GM21390 (cell line): ENCODE results near the gene TMEM178A.

Experiments used
- ATAC-seq: cut with Tn5 transposase; IDR thresholded peaks from one replicate; pipeline ENCODE4 v1.9.1; 2021; ENCODE audit not compliant: unreplicated experiment

TMEM178A gene

GRCh38 chr2:39673018-39673417 is 7.3 kb downstream of the TMEM178A start:
- ATAC-seq: no peak

- ATAC-seq: no peak
These were observed 10.6 kb downstream of the TMEM178A start for GRCh38 chr2:39676342-39676741.

- ATAC-seq: no peak
These were observed 12.5 kb downstream of the TMEM178A start for GRCh38 chr2:39678170-39678569.

GRCh38 chr2:39679805-39680204 is 14.1 kb downstream of the TMEM178A start:
- ATAC-seq: no peak

DNA sequence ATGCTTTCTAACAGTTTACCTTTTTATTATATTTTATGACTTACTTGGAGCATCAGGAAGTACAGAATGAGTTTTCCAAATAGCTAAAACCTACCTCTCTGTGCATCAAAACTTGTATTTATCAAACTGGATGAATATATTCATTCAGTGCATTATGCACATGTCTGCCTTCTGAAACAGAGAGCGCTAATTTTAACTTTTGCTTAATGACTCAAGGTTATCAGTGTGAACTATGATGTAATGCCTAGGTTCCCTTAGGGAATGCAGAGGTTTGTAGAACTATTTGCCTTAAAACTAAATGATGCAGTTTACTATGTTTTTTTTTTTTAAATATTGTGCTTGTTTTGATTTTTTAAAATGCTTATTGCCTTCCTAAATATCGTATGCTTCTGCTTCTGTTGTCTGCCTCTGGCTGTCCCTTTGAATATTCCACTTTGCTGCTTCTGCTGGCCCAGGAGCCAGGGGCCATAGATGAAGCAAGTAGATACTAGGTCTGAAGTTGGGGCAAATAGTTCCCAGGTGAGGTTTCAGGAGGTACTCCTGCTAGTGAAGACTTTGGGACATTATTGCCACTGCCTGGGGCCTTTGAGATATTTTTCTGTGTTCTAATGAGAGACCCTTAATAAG is 16.5 kb downstream of the TMEM178A start:
- ATAC-seq: no peak

GRCh38 chr2:39683022-39683699 is 17.4 kb downstream of the TMEM178A start:
- ATAC-seq: no peak

- ATAC-seq: no peak
These were observed 18.7 kb downstream of the TMEM178A start for GRCh38 chr2:39684464-39684863.

GRCh38 chr2:39685126-39685525 is 19.4 kb downstream of the TMEM178A start:
- ATAC-seq: no peak

DNA sequence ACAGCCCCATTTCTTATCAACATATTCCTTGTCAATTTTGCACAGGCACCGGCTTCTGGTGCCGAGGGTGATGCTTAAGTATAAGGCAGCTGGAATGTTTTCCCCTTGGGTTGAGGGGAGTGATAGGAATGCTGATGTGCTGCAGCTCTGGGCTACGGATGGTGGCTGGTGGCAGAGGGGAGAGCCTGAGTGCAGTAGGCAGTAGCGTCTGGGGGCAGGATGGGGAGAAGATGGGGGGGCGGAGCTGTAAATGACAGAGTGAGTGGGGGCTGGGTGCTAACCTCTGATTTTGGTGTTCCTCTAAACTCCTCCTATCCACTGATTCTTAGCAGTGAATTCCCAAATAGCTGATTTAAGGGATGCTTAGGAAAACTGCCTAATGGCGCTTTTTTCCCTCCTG is 20.7 kb downstream of the TMEM178A start:
- no peak for ATAC-seq

- ATAC-seq: no peak
These were observed 22.5 kb downstream of the TMEM178A start for GRCh38 chr2:39688181-39688580.

- no peak for ATAC-seq
These were observed 23.6 kb downstream of the TMEM178A start for GRCh38 chr2:39689272-39689841.

DNA sequence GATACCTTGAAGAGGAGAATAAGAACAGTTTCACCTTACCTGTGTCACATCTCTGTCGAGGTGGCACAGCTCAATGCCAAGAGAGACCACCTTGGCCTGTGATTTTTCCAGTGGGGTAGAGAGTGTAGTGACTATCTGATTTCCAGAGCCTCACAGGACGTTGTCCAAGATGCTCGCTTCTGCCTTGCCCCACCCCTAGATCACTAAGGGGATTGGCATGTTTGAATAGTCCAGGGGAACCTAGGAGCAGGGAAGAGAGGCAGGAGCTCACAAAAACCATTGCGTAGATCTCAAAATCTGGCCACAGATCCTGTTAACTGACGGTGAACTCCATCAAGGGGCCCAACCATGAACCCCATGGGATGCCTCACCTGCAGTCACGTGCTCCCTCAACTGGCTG is 24.2 kb downstream of the TMEM178A start:
- ATAC-seq: no peak

DNA sequence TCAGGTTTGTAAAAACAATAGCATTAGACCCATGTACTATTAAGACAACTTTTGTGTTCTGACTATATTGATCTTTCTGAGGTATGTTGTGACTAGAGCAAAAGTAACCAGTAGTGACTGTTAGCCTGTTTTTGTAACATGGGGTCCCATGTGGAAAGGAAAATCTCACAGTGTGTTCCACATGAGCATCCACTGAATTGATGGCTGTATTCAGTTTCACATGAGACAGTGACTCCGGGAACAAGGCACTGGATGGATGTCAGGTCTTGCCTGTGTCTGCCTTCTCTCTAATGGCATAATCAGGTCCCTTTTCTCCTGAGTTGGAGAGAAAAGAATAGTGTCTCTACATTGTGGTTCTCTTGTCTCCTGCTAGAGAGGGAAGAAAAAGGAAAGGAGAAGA is 27.5 kb downstream of the TMEM178A start:
- ATAC-seq: no peak

- no peak for ATAC-seq
These were observed 30.4 kb downstream of the TMEM178A start for GRCh38 chr2:39696101-39696553.

- ATAC-seq: no peak
These were observed 31.1 kb downstream of the TMEM178A start for GRCh38 chr2:39696838-39697237.

DNA sequence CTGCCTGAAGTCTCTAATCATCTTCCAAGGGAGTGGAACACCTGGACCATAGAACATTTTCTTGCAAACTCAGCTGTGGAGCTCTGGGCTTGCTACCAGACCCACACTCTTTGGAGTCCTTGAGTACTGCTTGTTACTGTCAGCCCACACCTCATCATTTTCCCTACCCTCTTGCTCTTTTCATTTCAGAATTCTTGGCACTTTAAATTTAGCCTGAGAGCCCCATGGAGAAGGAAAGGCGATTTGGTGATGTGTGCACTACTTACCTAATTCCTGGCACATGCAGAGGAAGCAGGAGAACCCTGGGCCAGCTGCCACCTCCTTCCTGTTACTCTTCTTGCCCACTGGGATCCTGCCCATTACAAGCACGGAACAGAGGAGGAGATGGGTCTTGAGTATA is 31.7 kb downstream of the TMEM178A start:
- no peak for ATAC-seq

DNA sequence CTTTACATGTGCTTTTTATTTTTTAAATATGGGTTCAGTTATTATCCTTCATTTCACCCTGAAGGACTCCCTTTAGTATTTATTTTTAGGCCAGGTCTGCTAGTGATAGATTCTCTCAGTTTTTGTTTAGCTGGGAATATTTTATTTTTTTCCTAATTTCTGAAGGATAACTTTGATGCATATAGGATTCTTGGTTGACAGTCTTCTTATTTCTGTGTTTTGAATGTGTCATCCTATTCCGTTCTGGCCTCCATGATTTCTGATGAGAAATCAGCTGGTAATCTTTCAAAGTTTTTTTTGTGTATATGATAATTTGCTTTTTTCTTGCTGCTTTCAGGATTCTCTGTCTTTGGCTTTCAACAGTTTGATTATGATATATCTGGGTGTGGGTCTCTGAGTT is 35.4 kb downstream of the TMEM178A start:
- ATAC-seq: no peak

GRCh38 chr2:39703181-39703872 is 37.6 kb downstream of the TMEM178A start:
- ATAC-seq: no peak

DNA sequence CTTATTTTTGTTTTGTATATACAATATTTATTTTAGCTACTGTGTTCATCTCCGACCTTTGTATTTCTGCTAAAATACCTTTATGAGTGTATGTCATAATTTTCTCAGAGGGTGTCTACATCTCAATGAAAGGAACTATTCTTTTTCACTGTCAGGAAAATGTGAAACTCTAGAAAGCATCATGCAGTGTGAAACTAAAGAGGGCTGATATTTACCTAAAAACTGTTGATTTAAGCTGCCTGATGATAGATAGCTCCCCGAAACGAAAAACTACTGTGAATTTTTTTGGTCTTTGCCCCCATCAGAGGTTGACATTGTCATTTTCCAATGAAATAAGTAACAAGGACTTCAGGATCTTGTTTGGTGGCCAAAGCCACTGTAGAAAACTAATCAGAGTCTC is 38.8 kb downstream of the TMEM178A start:
- ATAC-seq: no peak

GRCh38 chr2:39705638-39706037 is 39.9 kb downstream of the TMEM178A start:
- no peak for ATAC-seq

- ATAC-seq: no peak
These were observed 40.6 kb downstream of the TMEM178A start for GRCh38 chr2:39706312-39706711.

DNA sequence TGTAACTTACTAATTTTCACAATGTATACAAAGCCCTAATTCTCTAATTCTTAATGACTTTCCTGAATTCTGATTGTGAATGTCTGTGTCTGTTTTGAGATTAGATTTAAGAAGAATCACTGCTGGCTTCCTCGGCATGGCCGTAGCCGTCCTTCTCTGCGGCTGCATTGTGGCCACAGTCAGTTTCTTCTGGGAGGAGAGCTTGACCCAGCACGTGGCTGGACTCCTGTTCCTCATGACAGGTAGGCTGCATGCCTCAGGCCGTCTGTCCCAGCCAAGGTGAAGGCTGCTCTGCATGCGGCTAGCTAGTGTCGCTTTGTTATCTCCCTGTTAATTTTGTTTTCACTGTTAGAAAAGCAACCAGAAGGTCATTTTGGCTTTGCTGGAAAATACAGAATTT is 41.2 kb downstream of the TMEM178A start:
- ATAC-seq: no peak
